ENCODE data around the gene CCDC102B. TPM values are rescaled to one million over a fixed set of nuclear protein-coding genes. Genes with fewer than 3 reads are reported as not detected.

The CCDC102B gene
- total RNA-seq (2022; extraction: Qiagen RNA extraction; ENCODE audit: low read depth) = 0.17 to 0.97 TPM (median 0.37 TPM) in 5 replicates

GRCh38 chr18:68797871-68798270 lies at the start of gene CCDC102B:
TSS of gene CCDC102B (plus strand) at chr18:68798080. CDS start at chr18:68836764, 38,684 bp downstream.

Other genes with a start within 250 kb of the CCDC102B start
- gene TMX3, start 83.0 kb upstream of the CCDC102B start, total RNA-seq (2022; extraction: Qiagen RNA extraction; ENCODE audit: low read depth) = 14.1 to 27.0 TPM (median 21.2 TPM) in 5 replicates